Measurements from ENCODE around the gene MOB2.

Gene MOB2

DNA sequence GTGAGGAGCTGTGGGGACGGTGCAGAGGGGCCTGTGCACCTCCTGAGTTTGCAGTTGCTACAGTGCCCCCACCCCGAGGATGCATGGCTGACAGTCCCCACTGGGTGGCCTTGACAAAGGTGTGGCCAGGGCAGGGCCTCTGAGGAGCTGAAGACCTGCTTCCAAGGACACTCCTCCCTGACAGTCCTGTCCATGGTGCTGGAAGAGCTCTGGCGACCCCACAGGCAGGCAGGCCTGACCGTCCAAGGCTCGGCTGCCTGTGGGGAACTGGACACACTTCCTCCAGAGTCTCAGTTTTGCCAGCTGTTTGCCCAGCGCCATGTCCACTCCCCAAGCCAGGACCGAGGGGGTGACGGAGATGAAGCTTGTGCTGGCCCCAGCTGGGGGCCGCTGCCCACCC, 64.1 kb downstream of the MOB2 start:
- H3K4me3 ChIP-seq (ENCODE audit: low read depth, low read length), result no peak overlapping the region
- H3K27me3 ChIP-seq (ENCODE audit: insufficient read depth, low read length), result no peaks in the 10 kb centered on the region
- no peaks in the 10 kb centered on the region for H3K79me1 ChIP-seq (ENCODE audit: low read length)
- H3K27ac ChIP-seq (ENCODE audit: low read depth, low read length), result no peak overlapping the region
- H4K8ac ChIP-seq (ENCODE audit: low read depth, low read length), result no peak overlapping the region
- H2AFZ ChIP-seq (ENCODE audit: insufficient read depth, low read length, poor library complexity), result no peak overlapping the region
- no peak overlapping the region for H3K4me2 ChIP-seq (ENCODE audit: low read length)
- H3K14ac ChIP-seq (ENCODE audit: low read length), result no peak overlapping the region
- H3K9ac ChIP-seq (ENCODE audit: low read length), result no peak overlapping the region
- H2AK5ac ChIP-seq (ENCODE audit: low read length), result no peak overlapping the region
- WGBS (ENCODE audit: extremely low coverage, insufficient coverage, insufficient read length), result no CpG with 5 or more reads among the region's 9 CpGs
- DNase-seq, result no peak
- no peak overlapping the region for H3K18ac ChIP-seq (ENCODE audit: low read length)
- H3K4me1 ChIP-seq (ENCODE audit: control insufficient read depth in 1 of 2, insufficient read depth in 2 of 2, low read length in 2 of 2), result no peaks in the 10 kb centered on the region
- H3K4ac ChIP-seq (ENCODE audit: low read depth, low read length), result no peak overlapping the region
- no peak overlapping the region for H2BK12ac ChIP-seq (ENCODE audit: low read length)
- no peak overlapping the region for H3K23ac ChIP-seq (ENCODE audit: low read length)
- no peak overlapping the region for H2BK5ac ChIP-seq (ENCODE audit: low read depth, low read length, poor library complexity)
- no peak overlapping the region for H2BK120ac ChIP-seq (ENCODE audit: insufficient read depth, low read length, poor library complexity)
- H3K9me3 ChIP-seq (ENCODE audit: insufficient read depth, low read depth, low read length), result peaks cover 18% of the 10 kb centered on the region
- H4K91ac ChIP-seq (ENCODE audit: low read depth, low read length), result no peak overlapping the region
- H4K12ac ChIP-seq (ENCODE audit: low read depth, low read length), result no peak overlapping the region
- no peaks in the 10 kb centered on the region for H3K79me2 ChIP-seq (ENCODE audit: control insufficient read depth, insufficient read depth, low read length, poor library complexity)
- H3K36me3 ChIP-seq (ENCODE audit: control insufficient read depth in 1 of 2, insufficient read depth in 2 of 2, low read length in 2 of 2), result no peaks in the 10 kb centered on the region

DNA sequence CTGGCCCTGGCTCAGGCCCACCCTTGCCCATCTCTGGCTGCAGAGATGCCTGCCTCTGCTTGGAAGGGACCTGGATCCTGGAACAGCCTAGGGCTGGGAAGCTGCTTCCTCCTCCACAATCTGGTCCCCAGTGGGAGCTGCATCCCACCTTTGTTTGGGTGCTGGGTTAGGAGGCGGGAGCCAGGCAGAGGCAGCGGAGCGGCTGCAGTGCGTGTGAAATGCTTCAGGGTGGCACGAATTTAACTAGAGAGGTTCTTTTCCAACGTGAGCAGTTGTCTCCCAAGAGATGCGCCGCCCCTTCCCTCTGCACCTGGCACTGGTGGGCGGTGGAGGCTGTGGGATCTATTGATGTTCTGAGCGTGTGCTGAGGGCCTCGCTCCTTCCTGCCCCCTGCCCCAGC, 65.3 kb downstream of the MOB2 start:
- no peak overlapping the region for H2BK12ac ChIP-seq (ENCODE audit: low read length)
- no peaks in the 10 kb centered on the region for H3K4me1 ChIP-seq (ENCODE audit: control insufficient read depth in 1 of 2, insufficient read depth in 2 of 2, low read length in 2 of 2)
- H3K9me3 ChIP-seq (ENCODE audit: insufficient read depth, low read depth, low read length), result peaks cover 26% of the 10 kb centered on the region
- no peak overlapping the region for H2AFZ ChIP-seq (ENCODE audit: insufficient read depth, low read length, poor library complexity)
- no peak overlapping the region for H2BK5ac ChIP-seq (ENCODE audit: low read depth, low read length, poor library complexity)
- no peak overlapping the region for H3K4me2 ChIP-seq (ENCODE audit: low read length)
- H3K27ac ChIP-seq (ENCODE audit: low read depth, low read length), result no peak overlapping the region
- H3K27me3 ChIP-seq (ENCODE audit: insufficient read depth, low read length), result no peaks in the 10 kb centered on the region
- H4K8ac ChIP-seq (ENCODE audit: low read depth, low read length), result no peak overlapping the region
- no peak overlapping the region for H3K9ac ChIP-seq (ENCODE audit: low read length)
- WGBS (ENCODE audit: extremely low coverage, insufficient coverage, insufficient read length), result no CpG with 5 or more reads among the region's 11 CpGs
- no peaks in the 10 kb centered on the region for H3K79me2 ChIP-seq (ENCODE audit: control insufficient read depth, insufficient read depth, low read length, poor library complexity)
- H2BK120ac ChIP-seq (ENCODE audit: insufficient read depth, low read length, poor library complexity), result no peak overlapping the region
- H3K36me3 ChIP-seq (ENCODE audit: control insufficient read depth in 1 of 2, insufficient read depth in 2 of 2, low read length in 2 of 2), result no peaks in the 10 kb centered on the region
- H3K4ac ChIP-seq (ENCODE audit: low read depth, low read length), result no peak overlapping the region
- no peak overlapping the region for H3K23ac ChIP-seq (ENCODE audit: low read length)
- H3K18ac ChIP-seq (ENCODE audit: low read length), result no peak overlapping the region
- H3K4me3 ChIP-seq (ENCODE audit: low read depth, low read length), result no peak overlapping the region
- H3K79me1 ChIP-seq (ENCODE audit: low read length), result no peaks in the 10 kb centered on the region
- H4K12ac ChIP-seq (ENCODE audit: low read depth, low read length), result no peak overlapping the region
- no peak overlapping the region for H3K14ac ChIP-seq (ENCODE audit: low read length)
- no peak overlapping the region for H4K91ac ChIP-seq (ENCODE audit: low read depth, low read length)
- no peak for DNase-seq
- no peak overlapping the region for H2AK5ac ChIP-seq (ENCODE audit: low read length)

DNA sequence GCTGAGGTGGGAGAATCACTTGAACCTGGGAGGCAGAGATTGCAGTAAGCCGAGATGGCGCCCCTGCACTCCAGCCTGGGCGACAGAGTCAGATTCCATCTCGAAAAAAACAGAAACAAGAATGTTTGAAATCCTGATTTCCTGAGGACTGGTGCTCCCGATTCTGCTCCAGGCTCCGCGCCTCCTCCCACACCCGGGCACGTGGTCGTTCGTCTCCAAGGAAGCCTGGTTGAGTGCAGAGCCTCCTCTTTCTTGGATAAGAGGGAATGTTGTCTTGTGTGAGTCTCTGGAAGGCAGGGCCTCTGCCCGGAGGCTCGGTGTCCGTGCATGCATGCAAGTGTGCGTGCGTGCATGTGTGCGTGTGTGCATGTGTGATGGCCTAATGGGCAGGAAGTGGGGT, 66.8 kb downstream of the MOB2 start:
- Histone ChIP-seq H3K36me3 (ENCODE audit: control insufficient read depth in 1 of 2, insufficient read depth in 2 of 2, low read length in 2 of 2) (no peaks in the 10 kb centered on the region), H3K14ac (ENCODE audit: low read length) (no peak overlapping the region)
- no CpG with 5 or more reads among the region's 17 CpGs for WGBS (ENCODE audit: extremely low coverage, insufficient coverage, insufficient read length)

More for the DNA sequence above, 66.8 kb downstream of the MOB2 start:
- Histone ChIP-seq H4K91ac (ENCODE audit: low read depth, low read length) (no peak overlapping the region), H3K27ac (ENCODE audit: low read depth, low read length) (no peak overlapping the region), H3K4ac (ENCODE audit: low read depth, low read length) (no peak overlapping the region), H2BK5ac (ENCODE audit: low read depth, low read length, poor library complexity) (no peak overlapping the region), H3K23ac (ENCODE audit: low read length) (no peak overlapping the region), H3K9me3 (ENCODE audit: insufficient read depth, low read depth, low read length) (peaks cover 38% of the 10 kb centered on the region), H3K18ac (ENCODE audit: low read length) (no peak overlapping the region), H3K4me3 (ENCODE audit: low read depth, low read length) (no peak overlapping the region), H3K79me1 (ENCODE audit: low read length) (no peaks in the 10 kb centered on the region), H4K12ac (ENCODE audit: low read depth, low read length) (no peak overlapping the region), H2BK12ac (ENCODE audit: low read length) (no peak overlapping the region), H2AK5ac (ENCODE audit: low read length) (no peak overlapping the region), H4K8ac (ENCODE audit: low read depth, low read length) (no peak overlapping the region), H3K4me2 (ENCODE audit: low read length) (no peak overlapping the region), H3K9ac (ENCODE audit: low read length) (no peak overlapping the region), H3K27me3 (ENCODE audit: insufficient read depth, low read length) (no peaks in the 10 kb centered on the region), H2AFZ (ENCODE audit: insufficient read depth, low read length, poor library complexity) (no peak overlapping the region), H3K79me2 (ENCODE audit: control insufficient read depth, insufficient read depth, low read length, poor library complexity) (no peaks in the 10 kb centered on the region), H3K4me1 (ENCODE audit: control insufficient read depth in 1 of 2, insufficient read depth in 2 of 2, low read length in 2 of 2) (no peaks in the 10 kb centered on the region), H2BK120ac (ENCODE audit: insufficient read depth, low read length, poor library complexity) (no peak overlapping the region)
- no peak for DNase-seq
